ENCODE data around the gene DDX51.

DNA sequence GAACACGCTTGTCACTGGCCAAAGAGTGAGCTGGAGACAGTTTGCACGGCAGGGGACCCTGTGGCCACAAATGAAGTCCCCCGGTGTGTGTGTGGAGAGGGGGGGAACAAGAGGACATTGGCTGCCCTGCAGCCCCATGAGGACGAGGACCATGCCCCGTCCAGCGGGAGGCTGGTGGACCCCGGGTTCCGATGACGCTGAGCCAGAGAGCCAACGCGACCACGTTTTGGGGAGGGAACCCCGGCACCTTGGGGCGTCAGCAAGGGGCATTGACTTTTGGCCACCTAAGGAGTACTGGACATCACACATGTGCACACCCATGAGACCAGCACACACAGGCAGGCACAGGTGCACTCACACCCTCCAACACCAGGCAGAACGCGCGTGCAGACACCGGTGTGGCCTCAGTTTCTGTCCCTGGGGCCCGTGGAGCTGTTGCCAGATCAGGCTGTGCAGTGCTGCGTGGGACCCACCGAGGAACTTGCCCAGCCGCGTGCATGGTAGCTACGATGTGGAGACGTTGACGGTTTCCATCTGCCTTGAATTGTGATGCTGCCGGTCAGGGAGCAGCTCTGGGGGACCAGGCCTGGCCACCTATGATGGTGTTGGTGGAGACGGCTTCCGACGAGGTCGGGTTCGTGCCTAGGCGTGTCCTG is 26.6 kb upstream of the DDX51 start:
- no peak for TF ChIP-seq SREBF2 (IDR thresholded peaks at IDR 0.05)
- no peak for TF ChIP-seq RAD21 (conservative IDR thresholded peaks at IDR 0.05 in 1 of 2, IDR thresholded peaks at IDR 0.05 in 1 of 2)

Data from A549 (cell line).